Activated CD8-positive, alpha-beta T cell treated with anti-CD3 and anti-CD28 coated beads, Interleukin-2, amount 10 ng/mL, durations not matched to agents 7 days and 5 days (primary cell): ENCODE data around the gene NECTIN2. TPM values are rescaled to one million over a fixed set of nuclear protein-coding genes. Genes with fewer than 3 reads are reported as not detected.

Experiments
- ATAC-seq: fragments of 150-1000 bp; cut with Tn5 transposase; one replicate; pipeline ENCODE4 v1.10.0; 2021; ENCODE audit warnings: moderate library complexity
- CTCF ChIA-PET: fragments of 350-600 bp; sonication (Branson Sonifier 250); formaldehyde crosslinking; loops from one replicate; lab custom pipeline; 2021; ENCODE audit warnings: antibody characterized with exemption; lab: Charles Lee
- POLR2A ChIA-PET: fragments of 350-600 bp; sonication (Branson Sonifier 250); formaldehyde crosslinking; loops from one replicate; lab custom pipeline; 2021; ENCODE audit warnings: antibody characterized with exemption; lab: Charles Lee
- DNase-seq: peaks from one replicate; pipeline ENCODE4 v3.0.0-alpha.2; 2020
- H3K27ac Mint-ChIP-seq: one replicate; pipeline ENCODE4 v1.8.0; 2021; ENCODE audit warnings: mild to moderate bottlenecking, mixed read lengths
- H3K27me3 Mint-ChIP-seq: one replicate; pipeline ENCODE4 v1.8.0; 2021; ENCODE audit warnings: low read depth, mixed read lengths
- H3K36me3 Mint-ChIP-seq: one replicate; pipeline ENCODE4 v1.8.0; 2021; ENCODE audit warnings: low read depth, mixed read lengths
- H3K4me1 Mint-ChIP-seq: one replicate; pipeline ENCODE4 v1.8.0; 2021; ENCODE audit warnings: low read depth, mixed read lengths
- H3K4me3 Mint-ChIP-seq: one replicate; pipeline ENCODE4 v1.8.0; 2021; ENCODE audit warnings: mild to moderate bottlenecking, mixed read lengths
- H3K9me3 Mint-ChIP-seq: one replicate; pipeline ENCODE4 v1.8.0; 2022; ENCODE audit warnings: mixed read lengths; ENCODE audit not compliant: insufficient read depth
- total RNA-seq, 2 experiments: library from RNA; stranded (reverse); gene quantifications; one replicate each; pipeline ENCODE4 v1.2.3, GENCODE V29; 2021

NECTIN2 gene
- total RNA-seq, 2 experiments from 2014 or later, result 0.26 to 0.31 TPM

DNA sequence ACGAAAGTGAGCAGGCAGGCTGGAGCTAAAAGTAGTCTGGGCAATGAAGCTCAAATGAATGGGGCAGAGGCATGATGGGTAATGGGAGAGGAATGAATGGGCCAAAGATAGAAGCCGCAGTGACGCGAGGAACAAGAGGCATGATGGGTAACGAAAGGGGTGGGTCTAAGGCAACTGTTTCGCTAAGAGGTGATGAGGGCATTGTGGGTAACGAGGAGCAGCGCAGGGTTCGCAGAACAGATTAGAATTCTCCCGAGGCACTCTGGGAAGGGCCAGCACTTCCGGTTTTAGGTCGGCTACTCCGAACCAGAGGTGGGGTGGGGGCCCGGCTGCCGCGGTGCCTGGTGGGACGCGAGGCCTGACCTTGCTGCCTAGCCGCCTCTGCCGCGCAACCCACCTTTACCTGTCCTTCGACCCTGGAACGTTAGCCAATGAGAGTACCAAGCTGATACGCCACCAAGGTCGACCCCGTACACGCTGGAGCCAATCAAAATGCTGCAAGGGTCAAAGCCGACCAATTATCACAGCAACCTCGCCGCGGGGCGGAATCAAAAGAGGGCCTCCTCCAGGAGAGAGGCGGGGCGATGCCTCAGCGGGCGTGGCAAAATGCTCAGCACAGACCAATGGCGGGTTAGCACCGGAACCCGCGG, 44.4 kb downstream of the NECTIN2 start:
- Mint-ChIP-seq H3K36me3 (peaks cover 35% of the 10 kb centered on the region), H3K4me1 (peaks cover 38% of the 10 kb centered on the region), H3K27me3 (no peaks in the 10 kb centered on the region), H3K27ac (peak overlapping the region; percentile 97), H3K9me3 (no peaks in the 10 kb centered on the region), H3K4me3 (peak overlapping the region; percentile 77)
- ATAC-seq (peak; percentile 89), DNase-seq (peak; percentile 100)
- POLR2A ChIA-PET, result interaction anchor here (1.0 to 1.4 kb wide), 4 partner anchors 9 to 148 kb away, joined by 3 to 5 read pairs (median 4); partner anchors contain the start of genes CLASRP and CLPTM1
- CTCF ChIA-PET, result interaction anchor here (1.0 to 1.9 kb wide), 6 partner anchors 13 to 189 kb away, joined by 3 to 7 read pairs (median 4); partner anchors contain the start of gene GEMIN7

DNA sequence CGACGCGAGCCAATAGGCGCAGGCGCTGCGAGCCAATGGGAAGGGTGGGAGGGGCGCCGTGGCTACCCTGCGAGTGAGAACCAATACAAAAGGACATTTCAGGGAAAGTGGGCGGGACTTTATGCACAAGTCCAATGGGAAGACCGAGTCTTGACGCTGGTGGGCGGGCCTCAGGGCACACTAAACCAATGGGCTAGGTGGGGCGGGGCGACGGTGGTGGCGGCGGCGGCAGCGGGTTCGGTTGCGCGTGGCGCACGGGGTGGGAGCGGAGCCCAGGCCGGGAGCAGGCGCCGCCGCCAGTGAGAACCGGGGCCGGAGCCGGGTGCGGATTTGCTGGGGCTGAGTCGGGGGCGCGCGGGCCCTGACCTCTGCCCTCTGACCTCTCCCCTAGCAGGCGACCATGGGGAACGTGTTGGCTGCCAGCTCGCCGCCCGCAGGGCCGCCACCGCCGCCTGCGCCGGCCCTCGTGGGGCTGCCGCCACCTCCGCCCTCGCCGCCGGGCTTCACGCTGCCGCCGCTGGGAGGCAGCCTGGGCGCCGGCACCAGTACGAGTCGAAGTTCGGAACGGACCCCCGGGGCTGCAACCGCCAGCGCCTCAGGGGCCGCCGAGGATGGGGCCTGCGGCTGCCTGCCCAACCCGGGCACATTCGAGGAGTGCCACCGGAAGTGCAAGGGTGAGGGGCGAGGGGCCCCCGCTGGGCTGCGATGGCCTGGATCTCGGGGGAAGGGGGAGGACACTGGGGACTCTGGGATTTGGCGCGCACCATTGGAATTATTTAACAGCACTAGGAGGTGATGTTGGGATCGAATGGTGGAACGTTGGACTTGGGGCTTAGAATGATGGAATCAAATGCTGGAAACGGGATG, 45.2 kb downstream of the NECTIN2 start, which contains the start of gene TOMM40:
Gene TOMM40 (plus strand): TSS at position 239 of the 867 bp plus-strand sequence. CDS start 162 bp downstream, at position 401.
- DNase-seq, result peak; percentile 41
- ChIA-PET CTCF (interaction anchor here (1.2 to 1.9 kb wide), 5 partner anchors 13 to 188 kb away, joined by 3 to 7 read pairs (median 4); partner anchors contain the start of gene GEMIN7), POLR2A (interaction anchor here (0.6 to 1.4 kb wide), 3 partner anchors 8 to 64 kb away, joined by 3 to 5 read pairs (median 3); partner anchors contain the start of gene CLPTM1)
- no peak for ATAC-seq
- Mint-ChIP-seq H3K36me3 (peaks cover 40% of the 10 kb centered on the region), H3K27me3 (no peaks in the 10 kb centered on the region), H3K4me1 (peaks cover 38% of the 10 kb centered on the region), H3K4me3 (peak within 1 kb of the TSS; percentile 92), H3K9me3 (no peaks in the 10 kb centered on the region), H3K27ac (peak within 1 kb of the TSS; percentile 97)

DNA sequence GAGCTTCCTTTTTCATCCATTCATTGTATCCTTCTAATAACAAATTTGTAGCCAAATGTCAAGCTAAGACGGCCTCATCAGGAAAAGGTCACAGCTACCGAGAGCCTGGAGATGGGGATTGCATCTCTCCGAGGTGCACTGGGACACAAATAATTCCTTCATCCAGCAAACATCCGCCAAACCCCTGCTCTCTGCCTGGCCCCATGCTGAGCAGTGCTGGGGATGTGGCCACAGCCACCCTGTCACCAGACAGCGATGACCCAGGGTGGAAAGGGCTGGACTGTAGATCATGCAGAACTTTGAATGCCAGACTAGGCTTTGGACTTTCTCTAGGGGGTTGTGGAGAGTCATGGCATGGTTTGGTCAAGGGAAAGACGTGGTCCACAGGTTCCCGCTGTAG, 46.8 kb downstream of the NECTIN2 start:
- no peak for ATAC-seq
- Mint-ChIP-seq H3K27ac (peak overlapping the region; percentile 94), H3K27me3 (no peaks in the 10 kb centered on the region), H3K36me3 (peaks cover 49% of the 10 kb centered on the region), H3K4me1 (peaks cover 38% of the 10 kb centered on the region), H3K9me3 (no peaks in the 10 kb centered on the region), H3K4me3 (peak overlapping the region; percentile 92)
- no peak for DNase-seq
- CTCF ChIA-PET, result interaction anchor here (0.7 to 1.6 kb wide), 3 partner anchors 10 to 238 kb away, joined by 3 to 4 read pairs (median 3); no protein-coding TSS in a partner anchor
- POLR2A ChIA-PET, result interaction anchor here (1.2 kb wide), 1 partner anchor 13 kb away, joined by 5 read pairs; the partner anchor contains the start of gene APOE

DNA sequence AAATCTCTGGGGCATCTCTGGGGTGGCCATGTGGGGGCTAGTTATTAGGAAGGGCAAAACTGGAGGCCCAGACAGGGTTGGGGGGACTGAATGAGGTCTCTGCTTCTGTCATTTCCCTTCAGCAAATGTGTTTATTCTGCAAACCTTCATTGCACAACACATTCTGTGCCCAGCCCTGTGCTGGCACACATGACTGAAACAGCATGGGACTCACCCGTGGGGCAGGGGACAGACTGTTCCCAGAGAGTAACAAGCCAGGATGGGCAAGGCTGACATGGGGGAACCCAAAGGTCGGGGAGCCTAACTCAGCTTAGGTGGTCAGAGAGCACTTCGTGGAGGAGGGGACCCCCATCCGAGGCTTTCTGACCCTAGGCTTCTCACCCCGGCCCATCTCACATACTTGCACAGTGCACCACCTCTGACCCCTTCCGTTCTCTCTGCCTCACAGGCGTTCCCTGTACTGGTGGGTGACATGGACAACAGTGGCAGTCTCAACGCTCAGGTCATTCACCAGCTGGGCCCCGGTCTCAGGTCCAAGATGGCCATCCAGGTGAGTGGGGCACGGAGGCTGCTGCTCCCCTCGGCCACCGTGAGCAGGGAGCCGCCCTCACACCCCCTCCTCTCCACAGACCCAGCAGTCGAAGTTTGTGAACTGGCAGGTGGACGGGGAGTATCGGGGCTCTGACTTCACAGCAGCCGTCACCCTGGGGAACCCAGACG, 47.4 kb downstream of the NECTIN2 start:
- H3K4me3 Mint-ChIP-seq, result peak overlapping the region; percentile 92
- H3K27me3 Mint-ChIP-seq, result no peaks in the 10 kb centered on the region
- H3K27ac Mint-ChIP-seq, result peak overlapping the region; percentile 94
- ChIA-PET CTCF (interaction anchor here (1.6 kb wide), 1 partner anchor 9 kb away, joined by 4 read pairs; no protein-coding TSS in a partner anchor), POLR2A (interaction anchor here (1.2 kb wide), 1 partner anchor 12 kb away, joined by 5 read pairs; the partner anchor contains the start of gene APOE)
- DNase-seq (no peak), ATAC-seq (no peak)
- H3K4me1 Mint-ChIP-seq, result peaks cover 38% of the 10 kb centered on the region
- peaks cover 53% of the 10 kb centered on the region for H3K36me3 Mint-ChIP-seq
- H3K9me3 Mint-ChIP-seq, result no peaks in the 10 kb centered on the region

DNA sequence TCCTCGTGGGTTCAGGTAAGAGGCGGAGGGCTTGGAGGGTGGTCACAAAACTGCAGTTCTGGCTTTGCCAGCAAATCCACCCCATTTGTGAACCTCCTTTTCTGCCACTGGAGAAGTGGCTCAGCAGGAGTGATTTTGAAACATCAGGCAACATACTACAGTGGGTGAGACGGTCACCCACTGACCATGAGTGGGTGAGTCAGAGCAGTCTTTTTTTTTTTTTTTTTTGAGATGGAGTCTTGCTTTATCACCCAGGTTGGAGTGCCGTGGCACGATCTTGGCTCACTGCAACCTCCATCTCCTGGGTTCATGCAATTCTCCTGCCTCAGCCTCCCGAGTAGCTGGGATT, 47.9 kb downstream of the NECTIN2 start:
- Mint-ChIP-seq H3K4me3 (no peak overlapping the region), H3K4me1 (peaks cover 37% of the 10 kb centered on the region), H3K27me3 (no peaks in the 10 kb centered on the region), H3K36me3 (peaks cover 53% of the 10 kb centered on the region), H3K27ac (no peak overlapping the region), H3K9me3 (no peaks in the 10 kb centered on the region)
- ChIA-PET CTCF (no interaction called here), POLR2A (interaction anchor here (0.7 kb wide), 1 partner anchor 1745 kb away, joined by 3 read pairs; no protein-coding TSS in a partner anchor)
- DNase-seq (no peak), ATAC-seq (no peak)

DNA sequence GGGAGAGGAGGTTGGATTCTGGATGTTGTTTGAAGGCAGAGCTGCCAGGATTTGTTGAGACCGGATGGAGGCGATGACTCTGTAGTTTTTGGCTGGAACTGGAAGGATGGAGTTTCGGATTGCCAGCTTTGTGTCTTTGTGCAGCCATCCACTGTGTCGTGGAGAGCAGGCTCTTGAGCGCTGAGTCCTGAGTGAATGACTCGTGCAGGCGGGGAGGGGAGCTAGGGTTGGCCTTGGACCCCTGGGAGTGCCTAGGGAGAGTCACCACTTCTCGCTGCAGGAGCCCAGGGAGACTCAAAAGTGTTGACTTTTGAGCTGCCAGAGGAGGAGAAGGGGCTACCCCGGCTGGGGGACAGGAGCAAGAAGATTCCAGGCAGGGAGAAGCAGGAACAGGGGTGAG, 48.8 kb downstream of the NECTIN2 start:
- Mint-ChIP-seq H3K36me3 (peaks cover 55% of the 10 kb centered on the region), H3K4me3 (no peak overlapping the region), H3K27ac (peak overlapping the region; percentile 39), H3K9me3 (no peaks in the 10 kb centered on the region), H3K27me3 (no peaks in the 10 kb centered on the region), H3K4me1 (peaks cover 35% of the 10 kb centered on the region)
- ATAC-seq (no peak), DNase-seq (no peak)
- POLR2A ChIA-PET, result no interaction called here
- CTCF ChIA-PET, result interaction anchor here (1.6 kb wide), 1 partner anchor 9 kb away, joined by 5 read pairs; no protein-coding TSS in a partner anchor

DNA sequence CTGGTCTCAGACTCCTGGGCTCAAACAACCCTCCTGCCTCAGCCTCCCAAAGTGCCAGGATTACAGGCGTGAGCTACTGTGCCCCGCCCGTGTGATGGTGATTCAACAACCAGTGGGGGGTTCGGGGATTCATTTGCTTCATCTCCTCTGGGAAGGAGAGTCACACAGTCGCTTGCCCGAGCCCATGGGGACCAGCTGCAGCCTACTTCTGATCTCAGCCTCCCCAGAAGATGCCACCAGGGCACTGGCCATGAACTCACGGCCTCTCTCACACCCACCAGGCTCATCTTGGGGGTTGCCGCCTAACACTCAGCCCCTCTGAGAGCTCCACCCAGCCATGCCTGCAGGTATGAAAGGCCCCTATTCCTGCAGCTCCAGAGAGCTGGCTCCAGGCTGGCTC, 51.7 kb downstream of the NECTIN2 start:
- ATAC-seq (no peak), DNase-seq (no peak)
- Mint-ChIP-seq H3K4me3 (no peak overlapping the region), H3K27ac (no peak overlapping the region), H3K4me1 (peaks cover 17% of the 10 kb centered on the region), H3K9me3 (no peaks in the 10 kb centered on the region), H3K36me3 (peaks cover 52% of the 10 kb centered on the region), H3K27me3 (no peaks in the 10 kb centered on the region)
- ChIA-PET CTCF (no interaction called here), POLR2A (no interaction called here)

DNA sequence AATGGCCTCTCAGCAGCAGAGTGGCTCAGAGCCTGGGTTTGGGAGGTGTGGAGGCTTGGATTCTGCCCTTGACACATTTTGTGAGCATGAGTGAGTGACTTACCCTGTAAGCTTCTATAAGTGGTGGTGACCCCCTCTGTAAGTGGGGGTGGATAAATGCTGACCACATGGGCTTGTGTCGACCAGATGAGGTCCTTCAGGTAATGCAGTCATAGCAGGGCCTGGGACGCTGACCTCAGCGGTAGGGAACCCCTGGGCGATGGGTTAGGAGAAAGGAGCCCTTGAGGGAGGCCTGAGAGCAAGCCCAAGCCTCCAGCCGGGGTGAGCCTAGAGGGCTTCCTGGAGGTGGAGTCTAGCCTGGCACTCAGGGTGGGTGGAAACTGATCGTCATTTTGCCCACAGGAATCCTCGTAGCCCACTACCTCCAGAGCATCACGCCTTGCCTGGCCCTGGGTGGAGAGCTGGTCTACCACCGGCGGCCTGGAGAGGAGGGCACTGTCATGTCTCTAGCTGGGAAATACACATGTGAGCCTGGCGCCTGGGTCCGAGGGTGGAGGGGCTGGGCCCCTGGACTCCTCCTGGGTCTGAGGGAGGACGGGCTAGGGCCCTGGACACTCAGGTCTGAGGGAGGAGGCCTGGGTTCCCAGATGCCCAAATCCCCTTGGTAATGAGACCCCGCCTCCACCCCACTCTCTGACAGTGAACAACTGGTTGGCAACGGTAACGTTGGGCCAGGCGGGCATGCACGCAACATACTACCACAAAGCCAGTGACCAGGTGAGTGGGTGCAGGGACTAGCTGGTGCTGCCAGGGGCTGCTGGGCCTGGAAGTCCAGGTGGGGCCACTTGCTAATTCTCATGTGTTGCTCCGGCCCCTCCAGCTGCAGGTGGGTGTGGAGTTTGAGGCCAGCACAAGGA, 54.5 kb downstream of the NECTIN2 start:
- H3K9me3 Mint-ChIP-seq, result no peaks in the 10 kb centered on the region
- H3K27me3 Mint-ChIP-seq, result peaks cover 3% of the 10 kb centered on the region
- H3K36me3 Mint-ChIP-seq, result peaks cover 38% of the 10 kb centered on the region
- ATAC-seq, result no peak
- H3K4me3 Mint-ChIP-seq, result no peak overlapping the region
- no peak overlapping the region for H3K27ac Mint-ChIP-seq
- CTCF ChIA-PET, result no interaction called here
- POLR2A ChIA-PET, result interaction anchor here (1.4 kb wide), 1 partner anchor 10 kb away, joined by 5 read pairs; the partner anchor contains the start of gene TOMM40
- DNase-seq, result no peak
- peaks cover 5% of the 10 kb centered on the region for H3K4me1 Mint-ChIP-seq

DNA sequence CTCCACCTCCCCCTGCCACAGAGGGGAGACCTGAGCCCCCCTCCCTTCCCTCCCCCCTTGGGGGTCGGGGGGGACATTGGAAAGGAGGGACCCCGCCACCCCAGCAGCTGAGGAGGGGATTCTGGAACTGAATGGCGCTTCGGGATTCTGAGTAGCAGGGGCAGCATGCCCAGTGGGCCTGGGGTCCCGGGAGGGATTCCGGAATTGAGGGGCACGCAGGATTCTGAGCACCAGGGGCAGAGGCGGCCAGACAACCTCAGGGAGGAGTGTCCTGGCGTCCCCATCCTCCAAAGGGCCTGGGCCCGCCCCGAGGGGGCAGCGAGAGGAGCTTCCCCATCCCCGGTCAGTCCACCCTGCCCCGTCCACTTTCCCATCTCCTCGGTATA, 57.1 kb downstream of the NECTIN2 start:
- peaks cover 12% of the 10 kb centered on the region for H3K4me1 Mint-ChIP-seq
- DNase-seq (no peak), ATAC-seq (no peak)
- H3K4me3 Mint-ChIP-seq, result no peak overlapping the region
- ChIA-PET CTCF (interaction anchor here (0.7 to 5.2 kb wide), 8 partner anchors 8 to 436 kb away, joined by 3 to 34 read pairs (median 4); partner anchors contain the start of gene TOMM40), POLR2A (interaction anchor here (0.6 kb wide), 2 partner anchors 49 to 120 kb away, joined by 3 to 4 read pairs; no protein-coding TSS in a partner anchor)
- H3K36me3 Mint-ChIP-seq, result peaks cover 20% of the 10 kb centered on the region
- H3K9me3 Mint-ChIP-seq, result no peaks in the 10 kb centered on the region
- H3K27me3 Mint-ChIP-seq, result peaks cover 13% of the 10 kb centered on the region
- H3K27ac Mint-ChIP-seq, result no peak overlapping the region
